Tibial nerve (tissue), 4 donors: Measurements from ENCODE around the gene POLA1. TPM values are rescaled to one million over a fixed set of nuclear protein-coding genes. Genes with fewer than 3 reads are reported as not detected.

Source experiments
- DNase-seq, 2 donors: peaks; one replicate each; pipeline ENCODE4 v3.0.0-alpha.2; 2019; ENCODE audit warnings: low spot score in 2 of 2
- H3K27ac ChIP-seq, 4 donors: fragments of 200-600 bp; sonication (generic) in 3 of 4; one replicate each; pipeline ENCODE4 v1.5.1; 2017 to 2019; ENCODE audit warnings: mild to moderate bottlenecking in 1 of 4
- H3K27me3 ChIP-seq, 2 donors: fragments of 200-600 bp; sonication (generic) in 1 of 2; one replicate each; pipeline versions ENCODE4 v1.5.1 to v1.6.0; 2017 to 2019
- H3K36me3 ChIP-seq, 3 donors: fragments of 200-600 bp; sonication (generic); one replicate each; pipeline ENCODE4 v1.5.1; 2018 to 2019
- H3K4me1 ChIP-seq, 4 donors: fragments of 200-600 bp; sonication (generic) in 3 of 4; one replicate each; pipeline ENCODE4 v1.5.1; 2017 to 2019
- H3K4me3 ChIP-seq, 4 donors: fragments of 200-600 bp; sonication (generic) in 3 of 4; one replicate each; pipeline ENCODE4 v1.5.1; 2017 to 2019; ENCODE audit warnings: mild to moderate bottlenecking in 1 of 4, moderate library complexity in 1 of 4
- H3K9me3 ChIP-seq, 4 donors: fragments of 200-600 bp; sonication (generic) in 3 of 4; one replicate each; pipeline ENCODE4 v1.5.1; 2017 to 2019
- EP300 ChIP-seq, 2 donors: sonication (generic); formaldehyde crosslinking; IDR thresholded peaks; one replicate each; pipeline ENCODE4 v1.6.1; 2017; ENCODE audit warnings: antibody characterized with exemption in 2 of 2, mild to moderate bottlenecking in 1 of 2
- POLR2A ChIP-seq, 2 donors: fragments of 450-650 bp; IDR thresholded peaks; one replicate each; pipeline ENCODE4 v1.6.1; 2017; ENCODE audit warnings: antibody characterized with exemption in 2 of 2, mild to moderate bottlenecking in 2 of 2, moderate library complexity in 2 of 2
- WGBS, 2 donors: methylation state at CpG; one replicate each; pipeline ENCODE4 v1.1.5; 2018; 5-methylcytosine and 5-hydroxymethylcytosine counted together
- total RNA-seq, 4 donors: library from RNA; depleted of rRNA; stranded (reverse); fragments of >200 nt; gene quantifications; one replicate each; pipeline ENCODE4 v1.1.0, GENCODE V29; 2016
- TF ChIP-seq, protein P1 (sequence below), 5 experiments: fragments of 200-600 bp in 3 of 5; fragments of 450-650 bp in 2 of 5; sonication (generic) in 3 of 5; IDR thresholded peaks; one replicate each; pipeline ENCODE4 v1.5.1; 2016 to 2019; ENCODE audit warnings: antibody characterized with exemption in 5 of 5, mild to moderate bottlenecking in 3 of 5, moderate library complexity in 2 of 5

Gene POLA1
- total RNA-seq, 4 donors from 2014 or later: 8.6 to 27.8 (median 13.7) TPM

DNA sequence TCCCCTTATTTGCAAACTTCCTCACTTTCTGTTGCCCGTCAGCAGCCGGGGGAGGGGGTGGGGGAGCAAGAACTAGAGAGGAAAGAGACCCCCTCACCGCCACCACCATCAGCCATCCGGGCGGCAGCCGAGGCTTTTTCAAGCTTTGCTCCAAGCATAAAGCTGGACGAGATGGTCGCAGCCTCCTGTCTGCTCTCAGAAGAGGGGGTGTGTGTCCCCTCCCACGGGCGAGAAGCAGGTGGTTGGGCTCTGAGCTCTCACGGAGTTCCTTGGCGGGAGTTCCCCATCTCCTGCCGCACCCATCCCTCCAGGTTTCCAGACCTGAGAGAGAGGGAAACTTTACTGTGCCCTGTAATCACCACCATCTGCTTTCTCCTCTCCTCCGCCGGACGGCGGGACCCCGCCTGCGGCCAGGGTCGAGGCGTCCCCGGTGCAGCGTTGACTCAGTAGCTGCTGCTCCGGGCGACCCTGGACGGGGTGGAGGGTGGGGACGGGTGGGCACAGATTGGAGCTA, 326.7 kb downstream of the POLA1 start:
- 0 to 27% methylated on average over 4 to 27 of the region's 27 CpGs for WGBS, 2 donors
- Histone ChIP-seq H3K36me3 (no peaks in the 10 kb centered on the region), H3K9me3 (no peaks in the 10 kb centered on the region), H3K27me3 (peaks cover 2 to 99% of the 10 kb centered on the region in 2 donors), H3K4me1 (peaks cover 0 to 19% (median 0%) of the 10 kb centered on the region in 4 donors), H3K4me3 (no peak overlapping the region), H3K27ac (no peak overlapping the region)
- TF ChIP-seq, protein P1, sequence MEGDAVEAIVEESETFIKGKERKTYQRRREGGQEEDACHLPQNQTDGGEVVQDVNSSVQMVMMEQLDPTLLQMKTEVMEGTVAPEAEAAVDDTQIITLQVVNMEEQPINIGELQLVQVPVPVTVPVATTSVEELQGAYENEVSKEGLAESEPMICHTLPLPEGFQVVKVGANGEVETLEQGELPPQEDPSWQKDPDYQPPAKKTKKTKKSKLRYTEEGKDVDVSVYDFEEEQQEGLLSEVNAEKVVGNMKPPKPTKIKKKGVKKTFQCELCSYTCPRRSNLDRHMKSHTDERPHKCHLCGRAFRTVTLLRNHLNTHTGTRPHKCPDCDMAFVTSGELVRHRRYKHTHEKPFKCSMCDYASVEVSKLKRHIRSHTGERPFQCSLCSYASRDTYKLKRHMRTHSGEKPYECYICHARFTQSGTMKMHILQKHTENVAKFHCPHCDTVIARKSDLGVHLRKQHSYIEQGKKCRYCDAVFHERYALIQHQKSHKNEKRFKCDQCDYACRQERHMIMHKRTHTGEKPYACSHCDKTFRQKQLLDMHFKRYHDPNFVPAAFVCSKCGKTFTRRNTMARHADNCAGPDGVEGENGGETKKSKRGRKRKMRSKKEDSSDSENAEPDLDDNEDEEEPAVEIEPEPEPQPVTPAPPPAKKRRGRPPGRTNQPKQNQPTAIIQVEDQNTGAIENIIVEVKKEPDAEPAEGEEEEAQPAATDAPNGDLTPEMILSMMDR (IDR thresholded peaks at IDR 0.05): no peak
- TF ChIP-seq POLR2A (IDR thresholded peaks at IDR 0.05) (no peak), EP300 (IDR thresholded peaks at IDR 0.05) (no peak)
- no peak for DNase-seq

DNA sequence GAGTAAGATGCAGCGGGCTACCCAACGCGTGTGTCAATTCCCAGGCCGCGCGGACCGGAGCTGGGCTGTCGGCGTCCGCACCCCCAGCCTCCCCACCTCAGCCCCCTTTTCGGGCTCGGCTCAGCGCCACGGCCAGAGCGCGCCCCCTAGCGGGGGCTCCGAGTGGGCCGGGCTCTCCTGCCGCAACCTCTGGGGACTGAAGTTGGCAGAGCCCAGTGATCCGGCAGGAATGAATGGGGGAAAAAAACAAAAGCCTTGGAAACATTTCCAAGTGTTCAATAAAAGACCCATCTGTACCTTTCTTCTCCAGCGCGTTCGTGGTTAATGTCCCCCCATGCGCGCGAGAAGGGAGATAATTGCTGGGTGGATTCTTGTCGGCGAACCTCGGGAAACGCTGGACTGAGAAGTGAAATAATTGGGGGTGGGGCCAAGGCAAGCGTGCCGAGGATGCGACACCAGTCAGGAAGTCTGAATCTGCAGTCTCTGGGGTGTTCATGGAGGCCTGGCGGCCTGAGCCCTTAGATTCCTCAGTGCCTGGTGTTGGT, 327.3 kb downstream of the POLA1 start:
- TF ChIP-seq EP300 (IDR thresholded peaks at IDR 0.05) (no peak), POLR2A (IDR thresholded peaks at IDR 0.05) (no peak)
- TF ChIP-seq, protein P1 (IDR thresholded peaks at IDR 0.05): peak in 2 of 5 experiments; percentile 21 to 31
- Histone ChIP-seq H3K4me3 (no peak overlapping the region), H3K4me1 (peaks cover 0 to 17% (median 0%) of the 10 kb centered on the region in 4 donors), H3K27me3 (peaks cover 2 to 99% of the 10 kb centered on the region in 2 donors), H3K9me3 (no peaks in the 10 kb centered on the region), H3K27ac (no peak overlapping the region), H3K36me3 (no peaks in the 10 kb centered on the region)
- 6 to 23% methylated on average over 15 to 35 of the region's 35 CpGs for WGBS, 2 donors
- no peak for DNase-seq

DNA sequence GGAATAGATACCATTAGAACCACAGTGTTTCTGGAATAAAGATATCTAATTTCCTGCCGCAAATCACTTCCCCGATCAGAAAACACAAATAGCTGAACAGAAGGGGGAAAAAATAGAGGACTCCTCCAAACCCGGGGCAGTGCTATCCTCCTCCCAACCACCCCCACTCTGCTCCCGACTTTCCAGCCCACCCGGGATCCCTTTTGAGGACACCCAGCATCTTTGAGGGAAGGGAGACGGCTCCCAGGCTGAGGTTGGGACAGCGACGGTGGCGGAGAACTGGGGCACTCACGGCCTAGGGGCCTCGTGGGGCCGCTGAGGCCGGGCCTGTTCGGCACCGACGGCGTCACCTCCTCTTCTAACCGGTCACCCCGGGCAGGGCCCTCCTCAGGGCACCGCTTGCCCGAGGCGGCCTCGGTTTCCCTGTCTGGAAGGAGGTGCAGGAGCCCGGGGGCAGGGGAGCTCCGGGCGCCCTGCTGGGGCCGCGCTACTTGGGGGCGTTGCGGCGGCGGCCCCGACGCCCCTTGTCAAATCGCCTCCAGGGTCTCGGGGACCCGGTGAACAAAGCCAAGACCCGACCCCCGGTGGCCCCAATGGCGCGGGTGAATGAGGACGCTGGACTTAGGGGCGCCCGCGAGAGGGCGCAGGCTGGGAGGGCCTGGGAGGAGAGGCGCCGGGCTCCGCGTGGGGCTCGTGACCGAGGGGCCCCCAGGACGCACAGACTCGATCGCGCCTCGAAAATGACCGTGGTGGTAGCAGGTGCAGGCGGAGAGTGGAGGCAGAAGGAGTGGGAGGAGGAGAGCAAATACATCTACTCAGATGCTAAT, 329.0 kb downstream of the POLA1 start:
- Histone ChIP-seq H3K36me3 (no peaks in the 10 kb centered on the region), H3K27me3 (peaks cover 2 to 91% of the 10 kb centered on the region in 2 donors), H3K27ac (no peak overlapping the region), H3K4me3 (no peak overlapping the region), H3K4me1 (peaks cover 0 to 15% (median 0%) of the 10 kb centered on the region in 4 donors), H3K9me3 (no peaks in the 10 kb centered on the region)
- WGBS, 2 donors: 17 to 26% methylated on average over 11 to 53 of the region's 59 CpGs
- TF ChIP-seq, protein P1 (IDR thresholded peaks at IDR 0.05): peak in 1 of 5 experiments; percentile 7
- TF ChIP-seq POLR2A (IDR thresholded peaks at IDR 0.05): no peak
- DNase-seq: no peak

DNA sequence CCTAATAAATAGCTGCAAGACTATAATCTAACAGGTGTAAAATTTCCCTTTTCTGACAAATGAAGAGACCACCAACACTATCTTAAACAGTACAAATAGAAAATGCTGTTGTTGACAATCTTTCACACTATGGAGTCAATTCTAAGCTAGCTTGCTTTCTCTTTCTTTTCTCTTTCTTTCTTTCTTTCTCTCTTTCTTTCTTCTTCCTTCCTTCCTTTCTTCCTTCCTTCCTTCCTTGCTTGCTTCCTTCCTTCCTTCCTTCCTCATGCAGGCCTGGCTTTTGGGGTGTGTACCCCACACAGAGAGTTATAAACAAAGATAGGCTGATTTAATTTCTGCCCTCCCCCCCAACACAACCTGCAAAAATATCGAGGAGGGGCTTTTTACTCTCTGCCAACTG, 330.2 kb downstream of the POLA1 start:
- Histone ChIP-seq H3K27me3 (peaks cover 2 to 79% of the 10 kb centered on the region in 2 donors), H3K4me3 (no peak overlapping the region), H3K36me3 (no peaks in the 10 kb centered on the region), H3K4me1 (peaks cover 0 to 12% (median 0%) of the 10 kb centered on the region in 4 donors), H3K27ac (no peak overlapping the region), H3K9me3 (no peaks in the 10 kb centered on the region)
- no peak for DNase-seq
- TF ChIP-seq POLR2A (IDR thresholded peaks at IDR 0.05) (no peak), EP300 (IDR thresholded peaks at IDR 0.05) (no peak)
- WGBS, 2 donors: 39 to 55% methylated on average over 1 of the region's 1 CpG

DNA sequence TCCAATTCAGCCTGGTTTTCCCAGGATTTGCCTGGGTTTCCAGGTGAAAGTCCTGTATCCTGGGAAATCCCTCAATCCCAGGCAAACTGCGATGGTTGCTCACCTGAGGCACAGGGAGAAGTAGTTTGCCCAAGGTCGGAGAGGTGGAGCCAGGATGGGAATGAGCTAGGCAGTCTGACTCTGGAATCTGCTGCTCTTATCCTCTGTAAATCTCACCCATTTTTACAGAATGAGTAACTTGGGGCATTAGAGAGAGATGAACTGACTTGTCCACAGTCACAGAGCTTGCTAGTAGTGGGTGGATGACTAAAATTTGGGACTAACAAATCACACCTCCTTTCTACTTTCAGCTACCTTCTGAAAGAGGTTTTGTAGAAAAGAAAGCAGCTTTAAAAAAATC, 331.9 kb downstream of the POLA1 start:
- Histone ChIP-seq H3K4me1 (peaks cover 0 to 6% (median 0%) of the 10 kb centered on the region in 4 donors), H3K9me3 (no peaks in the 10 kb centered on the region), H3K27ac (no peak overlapping the region), H3K36me3 (no peaks in the 10 kb centered on the region), H3K4me3 (no peak overlapping the region), H3K27me3 (peaks cover 0 to 62% of the 10 kb centered on the region in 2 donors)
- no peak for TF ChIP-seq POLR2A (IDR thresholded peaks at IDR 0.05)
- no peak for TF ChIP-seq EP300 (IDR thresholded peaks at IDR 0.05)
- TF ChIP-seq, protein P1 (IDR thresholded peaks at IDR 0.05): no peak
- no peak for DNase-seq
- 84 to 92% methylated on average over 2 of the region's 2 CpGs for WGBS, 2 donors
